Activated CD4-positive, alpha-beta memory T cell treated with anti-CD3 and anti-CD28 coated beads, Interleukin-2, amount 10 ng/mL, durations not matched to agents 7 days and 5 days (primary cell): ENCODE results near the gene ITPRIPL1. TPM values are rescaled to one million over a fixed set of nuclear protein-coding genes. Genes with fewer than 3 reads are reported as not detected.

Experiments used
- CTCF ChIA-PET: fragments of 350-600 bp; sonication (Branson Sonifier 250); formaldehyde crosslinking; loops from one replicate; lab custom pipeline; 2021; ENCODE audit warnings: antibody characterized with exemption, inconsistent platforms; lab: Charles Lee
- POLR2A ChIA-PET: fragments of 350-600 bp; sonication (Branson Sonifier 250); formaldehyde crosslinking; loops from one replicate; lab custom pipeline; 2021; ENCODE audit warnings: antibody characterized with exemption; lab: Charles Lee
- DNase-seq: peaks from one replicate; pipeline ENCODE4 v3.0.0-alpha.2; 2020
- H3K27ac Mint-ChIP-seq: one replicate; pipeline ENCODE4 v1.8.0; 2021; ENCODE audit warnings: mild to moderate bottlenecking, mixed read lengths
- H3K27me3 Mint-ChIP-seq: one replicate; pipeline ENCODE4 v1.8.0; 2021; ENCODE audit warnings: mixed read lengths
- H3K36me3 Mint-ChIP-seq: one replicate; pipeline ENCODE4 v1.8.0; 2021; ENCODE audit warnings: low read depth, mixed read lengths
- H3K4me1 Mint-ChIP-seq: one replicate; pipeline ENCODE4 v1.8.0; 2021; ENCODE audit warnings: mixed read lengths
- H3K4me3 Mint-ChIP-seq: one replicate; pipeline ENCODE4 v1.8.0; 2021; ENCODE audit warnings: mild to moderate bottlenecking, mixed read lengths
- H3K9me3 Mint-ChIP-seq: one replicate; pipeline ENCODE4 v1.8.0; 2021; ENCODE audit warnings: mixed read lengths
- total RNA-seq, 2 experiments: library from RNA; stranded (reverse); gene quantifications; one replicate each; pipeline ENCODE4 v1.2.3, GENCODE V29; 2021

ITPRIPL1 gene
- total RNA-seq, 2 experiments from 2014 or later, result 43.7 to 46.3 TPM

GRCh38 chr2:96306370-96306769 lies 18.7 kb upstream of the ITPRIPL1 start:
- Mint-ChIP-seq H3K4me1 (peaks cover 65% of the 10 kb centered on the region), H3K27ac (peak overlapping the region; percentile 98)

GRCh38 chr2:96308248-96308647 lies 16.9 kb upstream of the ITPRIPL1 start:
- Mint-ChIP-seq H3K4me3 (no peak overlapping the region), H3K27me3 (no peaks in the 10 kb centered on the region), H3K4me1 (peaks cover 53% of the 10 kb centered on the region)

More at GRCh38 chr2:96306370-96306769, 18.7 kb upstream of the ITPRIPL1 start:
- CTCF ChIA-PET, result interaction anchor here (0.8 to 2.6 kb wide), 6 partner anchors 10 to 203 kb away, joined by 3 to 14 read pairs (median 4); no protein-coding TSS in a partner anchor
- POLR2A ChIA-PET, result interaction anchor here (0.7 to 10.8 kb wide), 13 partner anchors 7 to 232 kb away, joined by 3 to 244 read pairs (median 9); partner anchors contain the start of genes ITPRIPL1 and NCAPH
- no peaks in the 10 kb centered on the region for H3K9me3 Mint-ChIP-seq
- peaks cover 49% of the 10 kb centered on the region for H3K36me3 Mint-ChIP-seq
- H3K27me3 Mint-ChIP-seq, result no peaks in the 10 kb centered on the region
- peak overlapping the region; percentile 100 for H3K4me3 Mint-ChIP-seq
- DNase-seq, result no peak

GRCh38 chr2:96315005-96315399 lies 10.1 kb upstream of the ITPRIPL1 start:
- POLR2A ChIA-PET, result interaction anchor here (0.7 to 3.1 kb wide), 7 partner anchors 10 to 322 kb away, joined by 3 to 24 read pairs (median 8); partner anchors contain the start of genes ITPRIPL1, NCAPH and SNRNP200
- Mint-ChIP-seq H3K9me3 (no peaks in the 10 kb centered on the region), H3K4me3 (no peak overlapping the region), H3K27ac (peak overlapping the region; percentile 93), H3K27me3 (no peaks in the 10 kb centered on the region), H3K4me1 (peaks cover 62% of the 10 kb centered on the region), H3K36me3 (peaks cover 37% of the 10 kb centered on the region)
- DNase-seq, result no peak
- CTCF ChIA-PET, result interaction anchor here (0.7 to 1.2 kb wide), 2 partner anchors 30 to 48 kb away, joined by 3 read pairs; no protein-coding TSS in a partner anchor

More at GRCh38 chr2:96308248-96308647, 16.9 kb upstream of the ITPRIPL1 start:
- no peak for DNase-seq
- ChIA-PET CTCF (interaction anchor here (1.4 kb wide), 1 partner anchor 10 kb away, joined by 7 read pairs; no protein-coding TSS in a partner anchor), POLR2A (interaction anchor here (10.8 kb wide), 1 partner anchor 15 kb away, joined by 244 read pairs; the partner anchor contains the start of gene ITPRIPL1)
- H3K9me3 Mint-ChIP-seq, result no peaks in the 10 kb centered on the region
- no peak overlapping the region for H3K27ac Mint-ChIP-seq
- H3K36me3 Mint-ChIP-seq, result peaks cover 35% of the 10 kb centered on the region

- POLR2A ChIA-PET, result interaction anchor here (0.7 to 3.1 kb wide), 9 partner anchors 9 to 321 kb away, joined by 3 to 24 read pairs (median 8); partner anchors contain the start of genes ITPRIPL1, NCAPH, SNRNP200 and STARD7
- no peaks in the 10 kb centered on the region for H3K27me3 Mint-ChIP-seq
- peaks cover 63% of the 10 kb centered on the region for H3K4me1 Mint-ChIP-seq
- H3K4me3 Mint-ChIP-seq, result peak overlapping the region; percentile 61
- DNase-seq, result peak; percentile 61
- H3K9me3 Mint-ChIP-seq, result no peaks in the 10 kb centered on the region
- CTCF ChIA-PET, result interaction anchor here (0.7 to 1.4 kb wide), 5 partner anchors 10 to 238 kb away, joined by 3 to 5 read pairs (median 3); no protein-coding TSS in a partner anchor
- H3K27ac Mint-ChIP-seq, result peak overlapping the region; percentile 93
- H3K36me3 Mint-ChIP-seq, result peaks cover 40% of the 10 kb centered on the region
Measured at GRCh38 chr2:96315400-96316071, 9.6 kb upstream of the ITPRIPL1 start.

- ChIA-PET POLR2A (interaction anchor here (1.3 to 3.1 kb wide), 4 partner anchors 8 to 27 kb away, joined by 3 to 24 read pairs (median 12); partner anchors contain the start of genes ITPRIPL1 and NCAPH), CTCF (interaction anchor here (1.2 to 1.4 kb wide), 2 partner anchors 50 to 237 kb away, joined by 3 to 5 read pairs; no protein-coding TSS in a partner anchor)
- no peak overlapping the region for H3K4me3 Mint-ChIP-seq
- peak overlapping the region; percentile 93 for H3K27ac Mint-ChIP-seq
- no peaks in the 10 kb centered on the region for H3K27me3 Mint-ChIP-seq
- no peaks in the 10 kb centered on the region for H3K9me3 Mint-ChIP-seq
- H3K4me1 Mint-ChIP-seq, result peaks cover 68% of the 10 kb centered on the region
- peaks cover 42% of the 10 kb centered on the region for H3K36me3 Mint-ChIP-seq
- no peak for DNase-seq
Measured at GRCh38 chr2:96316999-96317398, 8.1 kb upstream of the ITPRIPL1 start.

- peak overlapping the region; percentile 19 for H3K4me3 Mint-ChIP-seq
- H3K27ac Mint-ChIP-seq, result peak overlapping the region; percentile 93
- H3K36me3 Mint-ChIP-seq, result peaks cover 42% of the 10 kb centered on the region
- POLR2A ChIA-PET, result interaction anchor here (1.3 to 11.7 kb wide), 6 partner anchors 8 to 27 kb away, joined by 3 to 422 read pairs (median 20); partner anchors contain the start of genes ITPRIPL1, NCAPH and SNRNP200
- DNase-seq, result no peak
- H3K27me3 Mint-ChIP-seq, result no peaks in the 10 kb centered on the region
- peaks cover 67% of the 10 kb centered on the region for H3K4me1 Mint-ChIP-seq
- H3K9me3 Mint-ChIP-seq, result no peaks in the 10 kb centered on the region
- CTCF ChIA-PET, result interaction anchor here (1.1 kb wide), 1 partner anchor 9 kb away, joined by 7 read pairs; no protein-coding TSS in a partner anchor
Measured at GRCh38 chr2:96317584-96317997, 7.5 kb upstream of the ITPRIPL1 start.

GRCh38 chr2:96318723-96319122 lies 6.4 kb upstream of the ITPRIPL1 start:
- Mint-ChIP-seq H3K4me3 (peak overlapping the region; percentile 58), H3K36me3 (peaks cover 38% of the 10 kb centered on the region), H3K4me1 (peaks cover 71% of the 10 kb centered on the region), H3K9me3 (no peaks in the 10 kb centered on the region), H3K27ac (peak overlapping the region; percentile 69), H3K27me3 (no peaks in the 10 kb centered on the region)
- CTCF ChIA-PET, result interaction anchor here (0.7 to 3.9 kb wide), 4 partner anchors 10 to 442 kb away, joined by 3 to 14 read pairs (median 5); partner anchors contain the start of gene SNRNP200
- no peak for DNase-seq
- POLR2A ChIA-PET, result interaction anchor here (10.4 to 11.7 kb wide), 2 partner anchors 10 to 20 kb away, joined by 244 to 422 read pairs; partner anchors contain the start of genes NCAPH and SNRNP200

GRCh38 chr2:96319396-96319795 lies 5.7 kb upstream of the ITPRIPL1 start:
- H3K27ac Mint-ChIP-seq, result peak overlapping the region; percentile 84
- CTCF ChIA-PET, result interaction anchor here (0.9 to 3.9 kb wide), 6 partner anchors 12 to 549 kb away, joined by 3 to 14 read pairs (median 3); partner anchors contain the start of gene SNRNP200
- H3K4me1 Mint-ChIP-seq, result peaks cover 74% of the 10 kb centered on the region
- peaks cover 38% of the 10 kb centered on the region for H3K36me3 Mint-ChIP-seq
- H3K9me3 Mint-ChIP-seq, result no peaks in the 10 kb centered on the region
- H3K4me3 Mint-ChIP-seq, result peak overlapping the region; percentile 80
- peak; percentile 40 for DNase-seq
- H3K27me3 Mint-ChIP-seq, result no peaks in the 10 kb centered on the region
- POLR2A ChIA-PET, result interaction anchor here (1.5 to 11.7 kb wide), 4 partner anchors 11 to 176 kb away, joined by 3 to 422 read pairs (median 129); partner anchors contain the start of genes CIAO1, NCAPH, SNRNP200 and TMEM127

GRCh38 chr2:96320326-96320725 lies 4.8 kb upstream of the ITPRIPL1 start:
- DNase-seq, result no peak
- Mint-ChIP-seq H3K9me3 (no peaks in the 10 kb centered on the region), H3K27me3 (no peaks in the 10 kb centered on the region), H3K4me1 (peaks cover 72% of the 10 kb centered on the region), H3K36me3 (peaks cover 32% of the 10 kb centered on the region), H3K4me3 (peak overlapping the region; percentile 80), H3K27ac (peak overlapping the region; percentile 84)
- CTCF ChIA-PET, result interaction anchor here (0.8 to 3.9 kb wide), 12 partner anchors 10 to 548 kb away, joined by 3 to 14 read pairs (median 3); partner anchors contain the start of genes NCAPH and SNRNP200
- POLR2A ChIA-PET, result interaction anchor here (1.0 to 11.7 kb wide), 10 partner anchors 12 to 317 kb away, joined by 3 to 422 read pairs (median 14); partner anchors contain the start of genes ARID5A, CIAO1, NCAPH and SNRNP200

GRCh38 chr2:96320728-96321622 lies 4.1 kb upstream of the ITPRIPL1 start:
- Mint-ChIP-seq H3K4me1 (peaks cover 70% of the 10 kb centered on the region), H3K27me3 (no peaks in the 10 kb centered on the region), H3K4me3 (peak overlapping the region; percentile 80), H3K27ac (peak overlapping the region; percentile 84), H3K36me3 (peaks cover 32% of the 10 kb centered on the region), H3K9me3 (no peaks in the 10 kb centered on the region)
- DNase-seq, result peak; percentile 46
- ChIA-PET POLR2A (interaction anchor here (1.0 to 11.7 kb wide), 11 partner anchors 12 to 316 kb away, joined by 3 to 422 read pairs (median 13); partner anchors contain the start of genes ARID5A, CIAO1, NCAPH and SNRNP200), CTCF (interaction anchor here (0.6 to 3.9 kb wide), 12 partner anchors 11 to 233 kb away, joined by 3 to 14 read pairs (median 3); partner anchors contain the start of genes NCAPH and SNRNP200)

- Mint-ChIP-seq H3K27ac (peak overlapping the region; percentile 90), H3K4me3 (peak overlapping the region; percentile 89), H3K9me3 (no peaks in the 10 kb centered on the region), H3K27me3 (no peaks in the 10 kb centered on the region), H3K4me1 (peaks cover 71% of the 10 kb centered on the region), H3K36me3 (peaks cover 47% of the 10 kb centered on the region)
- POLR2A ChIA-PET, result interaction anchor here (1.7 to 11.7 kb wide), 3 partner anchors 14 to 162 kb away, joined by 5 to 422 read pairs (median 244); partner anchors contain the start of genes NCAPH and SNRNP200
- CTCF ChIA-PET, result interaction anchor here (1.0 to 3.5 kb wide), 6 partner anchors 12 to 213 kb away, joined by 3 to 28 read pairs (median 4); partner anchors contain the start of gene NCAPH
- DNase-seq, result no peak
Measured at GRCh38 chr2:96323849-96324248, 1.3 kb upstream of the ITPRIPL1 start.
